ENCODE measurements around the gene RTN1.

- TF ChIP-seq CTCF (IDR thresholded peaks at IDR 0.05; ENCODE audit: low read depth, low read length), result no peak
- TF ChIP-seq POLR2A (IDR thresholded peaks at IDR 0.05; ENCODE audit: extremely low read depth, insufficient read length), result no peak
- no peak for TF ChIP-seq MYC (IDR thresholded peaks at IDR 0.05; ENCODE audit: low read depth, low read length)
- no peak for TF ChIP-seq MAX (IDR thresholded peaks at IDR 0.05; ENCODE audit: low read depth, low read length)
Observed at GRCh38 chr14:59656473-59656872, 214.1 kb downstream of the RTN1 start.

All from NB4 (cell line).